Measurements from ENCODE around the gene GLT6D1. TPM values are rescaled to one million over a fixed set of nuclear protein-coding genes. Genes with fewer than 3 reads are reported as not detected.

The GLT6D1 gene
- not detected in 5 replicates for total RNA-seq (2022; extraction: Qiagen RNA extraction)

GRCh38 chr9:135639196-135639595 lies at the start of gene GLT6D1:
Gene GLT6D1 (minus strand): TSS chr9:135639540. CDS start chr9:135639187, 353 bp downstream.

GRCh38 chr9:135662758-135663450 lies 23.6 kb upstream of the GLT6D1 start, which contains the start of gene LCN9:
Gene LCN9 (plus strand): TSS chr9:135663309. CDS start chr9:135663322, 13 bp downstream.

Other genes starting within 250 kb of the GLT6D1 start
- gene PPP1R26, start 159.8 kb downstream of the GLT6D1 start, total RNA-seq (2022; extraction: Qiagen RNA extraction), result 13.0 to 20.2 TPM (median 18.7 TPM) in 5 replicates
- 110 to 136 TPM (median 129 TPM) in 5 replicates for gene MRPS2, start 138.9 kb downstream of the GLT6D1 start, total RNA-seq (2022; extraction: Qiagen RNA extraction)
- gene LCN1, start 118.1 kb downstream of the GLT6D1 start, total RNA-seq (2022; extraction: Qiagen RNA extraction), result not detected in 5 replicates
- gene OBP2A, start 93.4 kb downstream of the GLT6D1 start, total RNA-seq (2022; extraction: Qiagen RNA extraction), result not detected in 5 replicates
- gene PAEP, start 77.8 kb downstream of the GLT6D1 start, total RNA-seq (2022; extraction: Qiagen RNA extraction), result 0.25 to 0.45 TPM (median 0.34 TPM) in 4 of 5 replicates, not detected in the other
- gene LCN9, start 23.8 kb upstream of the GLT6D1 start, total RNA-seq (2022; extraction: Qiagen RNA extraction), result not detected in 5 replicates
- not detected in 5 replicates for gene SOHLH1, start 59.9 kb upstream of the GLT6D1 start, total RNA-seq (2022; extraction: Qiagen RNA extraction)
- gene KCNT1, start 62.6 kb upstream of the GLT6D1 start, total RNA-seq (2022; extraction: Qiagen RNA extraction), result 0.03 to 0.05 TPM in 2 of 5 replicates, not detected in the others